ENCODE results near the gene PAX5. TPM values are rescaled to one million over a fixed set of nuclear protein-coding genes. Genes with fewer than 3 reads are reported as not detected.

The PAX5 gene
- polyA plus RNA-seq, 4 donors = under 0.01 to 1.1 (median 0.22) TPM; not detected in 1

- FAIRE-seq (no peak), DNase-seq (no peak)
- H3K27me3 ChIP-seq (ENCODE audit: control insufficient read depth in 3 of 3, insufficient read depth in 3 of 3, low read length in 3 of 3) = peaks cover 0 to 51% (median 23%) of the 10 kb centered on the region in 3 donors
- no peak overlapping the region for H3K4me3 ChIP-seq (ENCODE audit: low read depth in 1 of 3, low read length in 3 of 3)
- 46 to 53% (median 50%) methylated on average over 7 of the region's 7 CpGs for WGBS, 3 donors
- H3K9me3 ChIP-seq (ENCODE audit: control insufficient read depth in 2 of 2, insufficient read depth in 1 of 2, low read depth in 1 of 2, low read length in 1 of 2) = peaks cover 2 to 17% of the 10 kb centered on the region in 2 donors
- no peaks in the 10 kb centered on the region for H3K4me1 ChIP-seq (ENCODE audit: control insufficient read depth in 3 of 3, insufficient read depth in 2 of 3, low read depth in 1 of 3, low read length in 2 of 3)
- no peaks in the 10 kb centered on the region for H3K36me3 ChIP-seq (ENCODE audit: control insufficient read depth in 3 of 3, insufficient read depth in 2 of 3, low read depth in 1 of 3, low read length in 3 of 3)
- no peak overlapping the region for H3K27ac ChIP-seq (ENCODE audit: low read depth in 1 of 3, low read length in 2 of 3)
These were observed 41.4 kb downstream of the PAX5 start for GRCh38 chr9:36992501-36993316.

- peaks cover 4 to 53% (median 33%) of the 10 kb centered on the region in 3 donors for H3K27me3 ChIP-seq (ENCODE audit: control insufficient read depth in 3 of 3, insufficient read depth in 3 of 3, low read length in 3 of 3)
- 14 to 25% (median 19%) methylated on average over 6 of the region's 6 CpGs for WGBS, 3 donors
- no peaks in the 10 kb centered on the region for H3K36me3 ChIP-seq (ENCODE audit: control insufficient read depth in 3 of 3, insufficient read depth in 2 of 3, low read depth in 1 of 3, low read length in 3 of 3)
- FAIRE-seq (no peak), DNase-seq (peak in 1 of 2 donors; percentile 10)
- H3K4me3 ChIP-seq (ENCODE audit: low read depth in 1 of 3, low read length in 3 of 3) = no peak overlapping the region
- peaks cover 2 to 17% of the 10 kb centered on the region in 2 donors for H3K9me3 ChIP-seq (ENCODE audit: control insufficient read depth in 2 of 2, insufficient read depth in 1 of 2, low read depth in 1 of 2, low read length in 1 of 2)
- H3K27ac ChIP-seq (ENCODE audit: low read depth in 1 of 3, low read length in 2 of 3) = no peak overlapping the region
- H3K4me1 ChIP-seq (ENCODE audit: control insufficient read depth in 3 of 3, insufficient read depth in 2 of 3, low read depth in 1 of 3, low read length in 2 of 3) = no peaks in the 10 kb centered on the region
These were observed 42.4 kb downstream of the PAX5 start for GRCh38 chr9:36991516-36992134.

GRCh38 chr9:36988848-36989247 lies 45.2 kb downstream of the PAX5 start:
- Histone ChIP-seq H3K27ac (ENCODE audit: low read depth in 1 of 3, low read length in 2 of 3) (no peak overlapping the region), H3K4me3 (ENCODE audit: low read depth in 1 of 3, low read length in 3 of 3) (no peak overlapping the region), H3K4me1 (ENCODE audit: control insufficient read depth in 3 of 3, insufficient read depth in 2 of 3, low read depth in 1 of 3, low read length in 2 of 3) (no peaks in the 10 kb centered on the region), H3K9me3 (ENCODE audit: control insufficient read depth in 2 of 2, insufficient read depth in 1 of 2, low read depth in 1 of 2, low read length in 1 of 2) (peaks cover 2 to 17% of the 10 kb centered on the region in 2 donors), H3K27me3 (ENCODE audit: control insufficient read depth in 3 of 3, insufficient read depth in 3 of 3, low read length in 3 of 3) (peaks cover 10 to 74% (median 46%) of the 10 kb centered on the region in 3 donors), H3K36me3 (ENCODE audit: control insufficient read depth in 3 of 3, insufficient read depth in 2 of 3, low read depth in 1 of 3, low read length in 3 of 3) (no peaks in the 10 kb centered on the region)
- no peak for FAIRE-seq
- 36 to 43% (median 36%) methylated on average over 6 of the region's 6 CpGs for WGBS, 3 donors
- no peak for DNase-seq

GRCh38 chr9:36987891-36988290 lies 46.2 kb downstream of the PAX5 start:
- H3K36me3 ChIP-seq (ENCODE audit: control insufficient read depth in 3 of 3, insufficient read depth in 2 of 3, low read depth in 1 of 3, low read length in 3 of 3) = no peaks in the 10 kb centered on the region
- no peak overlapping the region for H3K27ac ChIP-seq (ENCODE audit: low read depth in 1 of 3, low read length in 2 of 3)
- H3K4me3 ChIP-seq (ENCODE audit: low read depth in 1 of 3, low read length in 3 of 3) = no peak overlapping the region
- WGBS, 3 donors = 9 to 16% (median 10%) methylated on average over 14 of the region's 14 CpGs
- DNase-seq (no peak), FAIRE-seq (no peak)
- peaks cover 10 to 77% (median 46%) of the 10 kb centered on the region in 3 donors for H3K27me3 ChIP-seq (ENCODE audit: control insufficient read depth in 3 of 3, insufficient read depth in 3 of 3, low read length in 3 of 3)
- H3K4me1 ChIP-seq (ENCODE audit: control insufficient read depth in 3 of 3, insufficient read depth in 2 of 3, low read depth in 1 of 3, low read length in 2 of 3) = no peaks in the 10 kb centered on the region
- H3K9me3 ChIP-seq (ENCODE audit: control insufficient read depth in 2 of 2, insufficient read depth in 1 of 2, low read depth in 1 of 2, low read length in 1 of 2) = peaks cover 2 to 17% of the 10 kb centered on the region in 2 donors

- FAIRE-seq (no peak), DNase-seq (no peak)
- H3K27ac ChIP-seq (ENCODE audit: low read depth in 1 of 3, low read length in 2 of 3) = no peak overlapping the region
- H3K36me3 ChIP-seq (ENCODE audit: control insufficient read depth in 3 of 3, insufficient read depth in 2 of 3, low read depth in 1 of 3, low read length in 3 of 3) = no peaks in the 10 kb centered on the region
- H3K9me3 ChIP-seq (ENCODE audit: control insufficient read depth in 2 of 2, insufficient read depth in 1 of 2, low read depth in 1 of 2, low read length in 1 of 2) = peaks cover 2 to 17% of the 10 kb centered on the region in 2 donors
- H3K4me1 ChIP-seq (ENCODE audit: control insufficient read depth in 3 of 3, insufficient read depth in 2 of 3, low read depth in 1 of 3, low read length in 2 of 3) = no peaks in the 10 kb centered on the region
- H3K27me3 ChIP-seq (ENCODE audit: control insufficient read depth in 3 of 3, insufficient read depth in 3 of 3, low read length in 3 of 3) = peaks cover 10 to 81% (median 46%) of the 10 kb centered on the region in 3 donors
- H3K4me3 ChIP-seq (ENCODE audit: low read depth in 1 of 3, low read length in 3 of 3) = no peak overlapping the region
- WGBS, 3 donors = 18 to 30% (median 29%) methylated on average over 10 of the region's 10 CpGs
These were observed 46.7 kb downstream of the PAX5 start for GRCh38 chr9:36987409-36987808.

- Histone ChIP-seq H3K27ac (ENCODE audit: low read depth in 1 of 3, low read length in 2 of 3) (no peak overlapping the region), H3K27me3 (ENCODE audit: control insufficient read depth in 3 of 3, insufficient read depth in 3 of 3, low read length in 3 of 3) (peaks cover 10 to 82% (median 46%) of the 10 kb centered on the region in 3 donors), H3K36me3 (ENCODE audit: control insufficient read depth in 3 of 3, insufficient read depth in 2 of 3, low read depth in 1 of 3, low read length in 3 of 3) (no peaks in the 10 kb centered on the region), H3K9me3 (ENCODE audit: control insufficient read depth in 2 of 2, insufficient read depth in 1 of 2, low read depth in 1 of 2, low read length in 1 of 2) (peaks cover 2 to 17% of the 10 kb centered on the region in 2 donors), H3K4me3 (ENCODE audit: low read depth in 1 of 3, low read length in 3 of 3) (peak overlapping the region in 1 of 3 donors; percentile 24), H3K4me1 (ENCODE audit: control insufficient read depth in 3 of 3, insufficient read depth in 2 of 3, low read depth in 1 of 3, low read length in 2 of 3) (no peaks in the 10 kb centered on the region)
- FAIRE-seq (no peak), DNase-seq (peak in 1 of 2 donors; percentile 11)
- WGBS, 3 donors = 4 to 10% (median 9%) methylated on average over 58 to 65 of the region's 65 CpGs
These were observed 47.3 kb downstream of the PAX5 start for GRCh38 chr9:36986468-36987408.

GRCh38 chr9:36985769-36986467 lies 48.1 kb downstream of the PAX5 start:
- 2 to 7% (median 5%) methylated on average over 51 to 70 of the region's 70 CpGs for WGBS, 3 donors
- Histone ChIP-seq H3K4me1 (ENCODE audit: control insufficient read depth in 3 of 3, insufficient read depth in 2 of 3, low read depth in 1 of 3, low read length in 2 of 3) (no peaks in the 10 kb centered on the region), H3K36me3 (ENCODE audit: control insufficient read depth in 3 of 3, insufficient read depth in 2 of 3, low read depth in 1 of 3, low read length in 3 of 3) (no peaks in the 10 kb centered on the region), H3K27ac (ENCODE audit: low read depth in 1 of 3, low read length in 2 of 3) (no peak overlapping the region), H3K9me3 (ENCODE audit: control insufficient read depth in 2 of 2, insufficient read depth in 1 of 2, low read depth in 1 of 2, low read length in 1 of 2) (peaks cover 0 to 9% of the 10 kb centered on the region in 2 donors), H3K4me3 (ENCODE audit: low read depth in 1 of 3, low read length in 3 of 3) (peak overlapping the region in 1 of 3 donors; percentile 24), H3K27me3 (ENCODE audit: control insufficient read depth in 3 of 3, insufficient read depth in 3 of 3, low read length in 3 of 3) (peaks cover 10 to 81% (median 41%) of the 10 kb centered on the region in 3 donors)
- DNase-seq (peak in 1 of 2 donors; percentile 14), FAIRE-seq (no peak)
